GM12878 (cell line): ENCODE measurements around the gene SLC26A8. TPM values are rescaled to one million over a fixed set of nuclear protein-coding genes. Genes with fewer than 3 reads are reported as not detected.

Experiments
- ATF2 ChIP-seq: IDR thresholded peaks from 2 replicates; pipeline ENCODE4 v1.6.1; 2012; ENCODE audit warnings: low read length, inconsistent platforms
- BRCA1 ChIP-seq: IDR thresholded peaks from 2 replicates; pipeline ENCODE4 v1.6.1; 2011; ENCODE audit warnings: low read depth, low read length, improper control_type of control experiment
- HDGF ChIP-seq: fragments of 450-650 bp; IDR thresholded peaks from 2 replicates; pipeline ENCODE4 v1.6.1; 2016; ENCODE audit warnings: antibody characterized with exemption
- KLF5 ChIP-seq: fragments of 450-650 bp; IDR thresholded peaks from 2 replicates; pipeline ENCODE4 v1.6.1; 2014; ENCODE audit warnings: mild to moderate bottlenecking; ENCODE audit not compliant: partially characterized antibody
- LARP7 ChIP-seq: fragments of 450-650 bp; IDR thresholded peaks from 2 replicates; pipeline ENCODE4 v1.6.1; 2017; ENCODE audit warnings: mild to moderate bottlenecking
- NBN ChIP-seq: fragments of 450-650 bp; IDR thresholded peaks from 2 replicates; pipeline ENCODE4 v1.6.1; 2016
- NFIC ChIP-seq: IDR thresholded peaks from 2 replicates; pipeline ENCODE4 v1.6.1; 2012; ENCODE audit warnings: low read depth, mild to moderate bottlenecking, inconsistent platforms, low read length, moderate library complexity
- NFYB ChIP-seq: IDR thresholded peaks from 2 replicates; pipeline ENCODE4 v1.6.1; 2011; ENCODE audit warnings: low read depth, mild to moderate bottlenecking, low read length, improper control_type of control experiment, moderate library complexity; ENCODE audit not compliant: insufficient read depth
- NKRF ChIP-seq: fragments of 450-650 bp; conservative IDR thresholded peaks from 2 replicates; pipeline ENCODE4 v1.6.1; 2017; ENCODE audit warnings: mild to moderate bottlenecking, moderate library complexity
- PAX8 ChIP-seq: fragments of 450-650 bp; IDR thresholded peaks from 2 replicates; pipeline ENCODE4 v1.6.1; 2017; ENCODE audit warnings: mild to moderate bottlenecking, moderate library complexity
- PRDM15 ChIP-seq: fragments of 450-650 bp; formaldehyde crosslinking; IDR thresholded peaks from 2 replicates; pipeline ENCODE4 v1.4.0; 2020; ENCODE audit warnings: mild to moderate bottlenecking, moderate library complexity
- RAD51 ChIP-seq: fragments of 450-650 bp; IDR thresholded peaks from 2 replicates; pipeline ENCODE4 v1.6.1; 2016; ENCODE audit warnings: moderate library complexity, mild to moderate bottlenecking, inconsistent platforms
- RCOR1 ChIP-seq: conservative IDR thresholded peaks from 2 replicates; pipeline ENCODE4 v1.6.1; 2012; ENCODE audit warnings: low read depth, low read length, improper control_type of control experiment
- RFX5 ChIP-seq: IDR thresholded peaks from 2 replicates; pipeline ENCODE4 v1.6.1; 2011; ENCODE audit warnings: low read depth, low read length, improper control_type of control experiment
- RUNX3 ChIP-seq: IDR thresholded peaks from 2 replicates; pipeline ENCODE4 v1.6.1; 2012; ENCODE audit warnings: low read length, inconsistent platforms
- SIN3A ChIP-seq: IDR thresholded peaks from 2 replicates; pipeline ENCODE4 v1.6.1; 2012; ENCODE audit warnings: low read depth, low read length, improper control_type of control experiment
- SP1 ChIP-seq: IDR thresholded peaks from one replicate; pipeline ENCODE4 v1.6.1; 2011; ENCODE audit warnings: low read depth, low read length
- STAT3 ChIP-seq: IDR thresholded peaks from 2 replicates; pipeline ENCODE4 v1.6.1; 2011; ENCODE audit warnings: low read depth, low read length, improper control_type of control experiment
- TCF3 ChIP-seq: IDR thresholded peaks from 2 replicates; pipeline ENCODE4 v1.6.1; 2012; ENCODE audit warnings: low read depth, mild to moderate bottlenecking, low read length, borderline replicate concordance; ENCODE audit not compliant: insufficient read depth
- ZNF622 ChIP-seq: fragments of 450-650 bp; IDR thresholded peaks from 2 replicates; pipeline ENCODE4 v1.6.1; 2017; ENCODE audit warnings: mild to moderate bottlenecking, inconsistent platforms
- polyA plus RNA-seq, 11 experiments: library from polyadenylated mRNA; depleted of rRNA in 4 of 11; unstranded in 6 of 11; stranded (reverse) in 5 of 11; fragments of >200 nt; fragmentation: Nextera tagmentation in 4 of 11; fragmentation: Illumina TruSeq in 1 of 11; extraction: Ambion mirVana in 4 of 11; extraction: Trizol in 1 of 11; gene quantifications; 1 replicate in 1 of 11; 2 replicates in 10 of 11; pipeline versions ENCODE4 v1.2.1 to v1.2.3, GENCODE V29; 2011 to 2016; ENCODE audit warnings: inconsistent platforms in 2 of 11, missing spikeins in 2 of 11, low read depth in 1 of 11
- total RNA-seq, 4 experiments: library from RNA; depleted of rRNA in 3 of 4; stranded (reverse); fragments of >200 nt in 3 of 4; fragmentation: Illumina TruSeq in 1 of 4; extraction: Trizol in 1 of 4; gene quantifications; 2 replicates each; pipeline versions ENCODE4 v1.2.1 to v1.2.3, GENCODE V29; 2013 to 2021
- TF ChIP-seq, protein P1 (sequence below): fragments of 450-650 bp; IDR thresholded peaks from 2 replicates; pipeline ENCODE4 v1.6.1; 2017; ENCODE audit warnings: mild to moderate bottlenecking, moderate library complexity

SLC26A8 gene
- total and polyA plus RNA-seq, 10 of the 15 experiments (the other 5 are each of a cell fraction or from before 2014, with no cell fraction given), result 0.09 to 0.95 (median 0.27) TPM; not detected in 2

- TF ChIP-seq PRDM15 (no peak), NFYB (no peak), PAX8 (no peak), RUNX3 (no peak; the same call in 1 of the 2 replicates), NFIC (no peak), ZNF622 (no peak), BRCA1 (no peak), RFX5 (no peak), HDGF (no peak), STAT3 (no peak), RAD51 (no peak), TCF3 (no peak), SP1 (no peak), ATF2 (no peak), NKRF (no peak), SIN3A (no peak), RCOR1 (no peak), LARP7 (no peak; the same call in 1 of the 2 replicates), KLF5 (no peak), NBN (0 out of 2 replicates have a peak, but pooled peaks have one; percentile 22)
- TF ChIP-seq, protein P1, sequence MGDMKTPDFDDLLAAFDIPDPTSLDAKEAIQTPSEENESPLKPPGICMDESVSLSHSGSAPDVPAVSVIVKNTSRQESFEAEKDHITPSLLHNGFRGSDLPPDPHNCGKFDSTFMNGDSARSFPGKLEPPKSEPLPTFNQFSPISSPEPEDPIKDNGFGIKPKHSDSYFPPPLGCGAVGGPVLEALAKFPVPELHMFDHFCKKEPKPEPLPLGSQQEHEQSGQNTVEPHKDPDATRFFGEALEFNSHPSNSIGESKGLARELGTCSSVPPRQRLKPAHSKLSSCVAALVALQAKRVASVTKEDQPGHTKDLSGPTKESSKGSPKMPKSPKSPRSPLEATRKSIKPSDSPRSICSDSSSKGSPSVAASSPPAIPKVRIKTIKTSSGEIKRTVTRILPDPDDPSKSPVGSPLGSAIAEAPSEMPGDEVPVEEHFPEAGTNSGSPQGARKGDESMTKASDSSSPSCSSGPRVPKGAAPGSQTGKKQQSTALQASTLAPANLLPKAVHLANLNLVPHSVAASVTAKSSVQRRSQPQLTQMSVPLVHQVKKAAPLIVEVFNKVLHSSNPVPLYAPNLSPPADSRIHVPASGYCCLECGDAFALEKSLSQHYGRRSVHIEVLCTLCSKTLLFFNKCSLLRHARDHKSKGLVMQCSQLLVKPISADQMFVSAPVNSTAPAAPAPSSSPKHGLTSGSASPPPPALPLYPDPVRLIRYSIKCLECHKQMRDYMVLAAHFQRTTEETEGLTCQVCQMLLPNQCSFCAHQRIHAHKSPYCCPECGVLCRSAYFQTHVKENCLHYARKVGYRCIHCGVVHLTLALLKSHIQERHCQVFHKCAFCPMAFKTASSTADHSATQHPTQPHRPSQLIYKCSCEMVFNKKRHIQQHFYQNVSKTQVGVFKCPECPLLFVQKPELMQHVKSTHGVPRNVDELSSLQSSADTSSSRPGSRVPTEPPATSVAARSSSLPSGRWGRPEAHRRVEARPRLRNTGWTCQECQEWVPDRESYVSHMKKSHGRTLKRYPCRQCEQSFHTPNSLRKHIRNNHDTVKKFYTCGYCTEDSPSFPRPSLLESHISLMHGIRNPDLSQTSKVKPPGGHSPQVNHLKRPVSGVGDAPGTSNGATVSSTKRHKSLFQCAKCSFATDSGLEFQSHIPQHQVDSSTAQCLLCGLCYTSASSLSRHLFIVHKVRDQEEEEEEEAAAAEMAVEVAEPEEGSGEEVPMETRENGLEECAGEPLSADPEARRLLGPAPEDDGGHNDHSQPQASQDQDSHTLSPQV, result no peak
Observed at GRCh38 chr6:36028088-36028876, 3.8 kb upstream of the SLC26A8 start (continued).
